Measurements from ENCODE around the gene SMIM41. TPM values are rescaled to one million over a fixed set of nuclear protein-coding genes. Genes with fewer than 3 reads are reported as not detected.
"Not testable (repeated sequence)": the region's sequence is repeated elsewhere in the genome, so short reads cannot be mapped to it uniquely, and the experiment has no call there.

The SMIM41 gene
- total RNA-seq, 1 donor from 2014 or later: not detected

DNA sequence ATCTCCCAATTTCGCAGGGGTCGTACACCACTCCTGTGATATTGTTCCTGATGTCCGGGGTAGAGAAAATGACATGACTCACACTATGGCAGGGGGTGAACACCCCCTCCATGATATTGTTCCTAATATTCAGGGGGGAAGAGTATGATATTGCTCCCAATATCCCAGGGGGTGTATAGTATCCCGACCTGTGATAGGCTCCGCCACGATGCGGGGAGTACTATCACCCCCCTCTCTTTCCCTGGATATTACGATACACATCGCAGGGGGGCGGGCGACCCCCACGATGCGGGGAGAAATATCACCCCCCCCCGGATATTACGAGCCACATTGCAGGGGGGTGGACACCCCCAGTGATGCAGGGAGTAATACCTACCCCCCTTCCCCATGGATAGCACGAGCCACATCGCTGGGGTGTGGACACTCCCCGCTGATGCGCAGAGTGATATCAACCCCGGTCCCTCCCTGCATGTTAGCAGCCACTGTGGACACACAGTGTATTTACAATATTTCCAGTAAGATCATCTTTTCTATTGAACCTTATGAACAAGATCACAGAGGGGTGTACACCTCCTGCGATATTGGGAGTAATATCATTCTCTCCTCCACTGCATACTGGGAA lies 17.7 kb downstream of the SMIM41 start:
- DNase-seq (ENCODE audit: low read depth): no peak
- no peak overlapping the region for H3K4me3 ChIP-seq (ENCODE audit: low read depth, low read length)

DNA sequence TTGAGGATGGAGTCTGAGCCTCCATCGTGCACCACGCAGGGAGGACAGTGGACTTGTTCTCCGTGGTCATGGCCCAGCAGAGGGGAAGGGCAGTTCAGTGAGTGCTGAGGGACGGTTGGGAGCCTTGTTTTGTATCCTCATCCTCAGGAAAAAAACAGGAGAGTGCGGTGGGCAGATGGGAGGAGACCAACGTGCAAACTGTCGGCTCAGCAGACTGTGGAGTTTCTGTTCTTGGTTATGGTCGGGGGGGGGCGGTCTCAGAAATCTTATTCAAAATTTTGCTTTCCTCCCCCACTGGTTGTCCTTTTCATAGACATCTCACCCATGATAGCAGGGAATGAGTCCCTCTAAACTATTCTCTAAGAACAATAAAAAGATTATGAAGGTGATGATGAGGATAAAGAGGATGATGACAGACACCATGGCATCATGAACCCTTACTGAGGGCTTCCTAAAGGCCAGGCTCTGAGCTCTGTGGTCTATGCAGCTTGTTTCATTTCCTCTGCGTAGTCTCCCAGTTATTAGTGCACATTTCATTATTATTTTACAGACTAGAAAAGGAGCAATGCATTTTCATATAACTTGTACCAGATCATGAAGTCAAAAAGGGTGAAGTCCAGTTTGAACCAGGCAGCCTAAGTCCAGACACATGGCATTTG lies 25.1 kb downstream of the SMIM41 start:
- H3K36me3 ChIP-seq (ENCODE audit: control insufficient read depth, insufficient read depth, low read length); DNase-seq (ENCODE audit: low read depth); H3K27me3 ChIP-seq (ENCODE audit: control insufficient read depth, insufficient read depth, low read length); H3K4me3 ChIP-seq (ENCODE audit: low read depth, low read length): not testable (repeated sequence)

More for the DNA sequence above, 17.7 kb downstream of the SMIM41 start:
- Histone ChIP-seq H3K27me3 (ENCODE audit: control insufficient read depth, insufficient read depth, low read length) (peaks cover 2% of the 10 kb centered on the region), H3K36me3 (ENCODE audit: control insufficient read depth, insufficient read depth, low read length) (no peaks in the 10 kb centered on the region)
- TF ChIP-seq, protein P1, sequence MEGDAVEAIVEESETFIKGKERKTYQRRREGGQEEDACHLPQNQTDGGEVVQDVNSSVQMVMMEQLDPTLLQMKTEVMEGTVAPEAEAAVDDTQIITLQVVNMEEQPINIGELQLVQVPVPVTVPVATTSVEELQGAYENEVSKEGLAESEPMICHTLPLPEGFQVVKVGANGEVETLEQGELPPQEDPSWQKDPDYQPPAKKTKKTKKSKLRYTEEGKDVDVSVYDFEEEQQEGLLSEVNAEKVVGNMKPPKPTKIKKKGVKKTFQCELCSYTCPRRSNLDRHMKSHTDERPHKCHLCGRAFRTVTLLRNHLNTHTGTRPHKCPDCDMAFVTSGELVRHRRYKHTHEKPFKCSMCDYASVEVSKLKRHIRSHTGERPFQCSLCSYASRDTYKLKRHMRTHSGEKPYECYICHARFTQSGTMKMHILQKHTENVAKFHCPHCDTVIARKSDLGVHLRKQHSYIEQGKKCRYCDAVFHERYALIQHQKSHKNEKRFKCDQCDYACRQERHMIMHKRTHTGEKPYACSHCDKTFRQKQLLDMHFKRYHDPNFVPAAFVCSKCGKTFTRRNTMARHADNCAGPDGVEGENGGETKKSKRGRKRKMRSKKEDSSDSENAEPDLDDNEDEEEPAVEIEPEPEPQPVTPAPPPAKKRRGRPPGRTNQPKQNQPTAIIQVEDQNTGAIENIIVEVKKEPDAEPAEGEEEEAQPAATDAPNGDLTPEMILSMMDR (IDR thresholded peaks at IDR 0.05; ENCODE audit: insufficient read depth, low read length, poor library complexity, severe bottlenecking): no peak

DNA sequence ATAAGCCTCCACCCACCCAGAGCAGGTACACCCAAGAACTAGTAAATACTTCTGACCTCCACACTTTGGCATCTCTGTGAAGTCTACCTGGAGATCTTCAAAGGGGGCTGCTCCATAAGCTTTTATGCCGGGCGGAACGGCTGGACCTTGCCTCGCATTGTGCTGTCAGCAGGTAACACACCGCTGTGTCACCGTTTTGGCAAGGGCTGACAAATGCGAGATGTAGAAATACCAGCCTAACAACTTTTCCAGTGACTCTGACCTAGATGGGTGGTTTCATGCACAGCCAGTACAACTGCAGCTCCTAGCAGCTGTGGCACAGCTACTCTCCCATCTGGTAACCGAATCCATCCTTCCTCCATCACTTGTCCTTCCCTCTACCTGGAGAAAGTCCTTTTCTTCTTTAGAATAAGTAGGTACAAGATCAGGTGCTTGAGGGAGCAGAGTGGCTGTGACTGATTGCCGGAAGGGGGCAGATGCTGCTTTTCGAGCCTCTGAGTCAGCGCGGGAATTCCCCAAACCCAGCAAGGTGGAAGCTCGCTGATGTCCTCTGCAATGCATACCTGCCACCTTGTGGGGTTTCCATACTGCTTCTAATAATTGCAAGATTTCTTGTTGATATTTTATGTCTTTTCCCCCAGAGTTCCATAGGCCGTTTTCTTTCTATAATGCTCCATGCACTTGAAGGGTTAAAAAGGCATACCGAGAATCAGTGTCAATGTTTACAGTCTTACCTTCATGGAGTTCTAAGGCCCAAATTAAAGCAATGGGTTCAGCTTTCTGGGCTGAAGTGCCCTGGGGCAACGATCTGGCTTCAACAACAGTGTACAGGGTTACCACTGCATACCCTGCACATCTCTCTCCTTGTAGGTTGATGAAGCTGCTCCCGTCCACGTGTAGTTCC lies 37.0 kb downstream of the SMIM41 start:
- TF ChIP-seq, protein P1 (IDR thresholded peaks at IDR 0.05; ENCODE audit: insufficient read depth, low read length, poor library complexity, severe bottlenecking): peak; percentile 5
- not testable (repeated sequence) for H3K4me3 ChIP-seq (ENCODE audit: low read depth, low read length); DNase-seq (ENCODE audit: low read depth); H3K36me3 ChIP-seq (ENCODE audit: control insufficient read depth, insufficient read depth, low read length); H3K27me3 ChIP-seq (ENCODE audit: control insufficient read depth, insufficient read depth, low read length)

DNA sequence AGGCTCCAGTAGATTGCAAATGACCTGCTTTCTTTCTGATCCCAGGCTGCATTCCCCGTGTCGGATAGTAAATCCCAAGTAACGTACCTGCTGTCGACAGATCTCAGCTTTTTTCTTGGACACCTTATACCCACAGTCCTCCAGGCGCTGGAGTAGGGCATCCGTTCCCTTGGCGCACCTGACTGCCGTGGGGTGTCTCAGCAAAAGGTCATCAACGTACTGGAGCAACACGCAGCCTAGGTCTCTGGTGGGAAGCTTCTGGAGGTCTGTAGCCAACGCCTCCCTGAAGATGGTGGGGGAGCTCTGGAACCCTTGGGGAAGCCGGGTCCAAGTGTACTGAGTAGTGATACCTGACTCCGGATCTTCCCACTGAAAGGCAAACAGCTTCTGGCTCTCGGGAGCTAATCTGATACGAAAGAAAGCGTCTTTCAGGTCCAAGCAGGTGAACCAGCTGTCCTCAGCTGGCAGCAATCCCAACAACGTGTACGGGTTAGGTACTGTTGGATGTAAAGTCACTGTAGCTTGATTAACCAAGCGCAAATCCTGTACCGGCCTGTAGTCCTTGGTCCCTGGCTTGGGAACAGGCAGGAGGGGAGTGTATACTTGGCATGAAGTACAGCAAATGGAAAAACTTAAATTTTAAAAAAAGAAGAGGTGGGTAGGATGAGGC lies 38.4 kb downstream of the SMIM41 start:
- not testable (repeated sequence) for H3K4me3 ChIP-seq (ENCODE audit: low read depth, low read length); H3K27me3 ChIP-seq (ENCODE audit: control insufficient read depth, insufficient read depth, low read length); DNase-seq (ENCODE audit: low read depth); H3K36me3 ChIP-seq (ENCODE audit: control insufficient read depth, insufficient read depth, low read length)

DNA sequence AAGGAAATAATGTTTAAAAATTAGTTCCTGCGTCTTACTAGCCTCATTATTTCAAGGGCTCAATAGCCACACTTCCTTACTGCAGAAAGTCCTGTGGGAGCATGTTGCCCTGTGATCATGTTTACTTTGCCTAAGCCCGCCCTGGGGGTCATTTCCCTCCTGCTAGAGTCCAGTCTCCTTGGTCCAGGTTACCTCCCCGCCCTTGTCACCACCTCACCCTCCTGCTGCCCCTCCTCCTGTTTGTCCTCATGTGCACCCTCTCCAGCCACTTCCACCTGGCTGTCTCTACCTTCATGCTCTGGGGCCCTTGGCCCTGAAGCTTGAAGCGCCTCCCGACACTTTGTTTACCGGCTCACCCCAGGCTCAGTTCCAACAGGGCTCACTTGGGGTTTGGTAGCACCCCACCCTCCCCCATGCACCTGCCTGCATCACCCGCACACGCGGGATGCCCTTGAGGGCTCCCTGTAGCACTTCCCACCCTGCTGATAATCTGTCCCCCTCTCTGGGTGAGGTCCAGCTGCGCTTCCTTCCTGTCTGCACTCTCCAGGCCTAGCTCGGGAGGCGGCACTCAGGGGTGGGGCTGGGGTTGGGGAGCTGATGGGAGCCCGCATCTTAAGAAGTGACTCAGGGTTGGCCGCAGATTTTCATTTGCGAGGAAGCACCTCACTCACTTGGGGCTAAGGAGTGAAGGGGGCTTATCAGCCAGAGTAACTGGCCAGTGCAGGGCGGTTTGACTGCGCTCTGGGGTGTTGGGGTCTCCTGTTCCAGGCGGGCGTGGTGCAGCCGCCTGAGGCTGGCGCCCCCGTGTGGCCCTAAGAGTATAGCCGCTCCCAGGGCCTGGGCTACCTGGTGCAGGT lies 40.1 kb downstream of the SMIM41 start:
- TF ChIP-seq, protein P1 (IDR thresholded peaks at IDR 0.05; ENCODE audit: insufficient read depth, low read length, poor library complexity, severe bottlenecking): peak; percentile 77
- no peak for DNase-seq (ENCODE audit: low read depth)
- Histone ChIP-seq H3K4me3 (ENCODE audit: low read depth, low read length) (no peak overlapping the region), H3K27me3 (ENCODE audit: control insufficient read depth, insufficient read depth, low read length) (peaks cover 3% of the 10 kb centered on the region), H3K36me3 (ENCODE audit: control insufficient read depth, insufficient read depth, low read length) (no peaks in the 10 kb centered on the region)

Measured in kidney epithelial cell (primary cell).